ENCODE data around the gene SLC38A6.

GRCh38 chr14:61048640-61049039, 67.6 kb downstream of the SLC38A6 start:
- TF ChIP-seq CTCF (IDR thresholded peaks at IDR 0.05) (no peak), POLR2A (IDR thresholded peaks at IDR 0.05) (no peak)
